ENCODE data around the gene CPTP. TPM values are rescaled to one million over a fixed set of nuclear protein-coding genes. Genes with fewer than 3 reads are reported as not detected.

Gene CPTP
- total and polyA plus RNA-seq, 2 of the 13 experiments (the other 11 are each of a cell fraction or from before 2014, with no cell fraction given), result 5.5 to 9.3 TPM

- TF ChIP-seq PAWR (CRISPR knock-in tag; IDR thresholded peaks at IDR 0.05; ENCODE audit: borderline replicate concordance) (no peak), POLR2G (IDR thresholded peaks at IDR 0.05; ENCODE audit: low read depth, low read length) (peak; percentile 68), HMG20B (CRISPR knock-in tag; conservative IDR thresholded peaks at IDR 0.05) (no peak), ZNF788 (CRISPR knock-in tag; IDR thresholded peaks at IDR 0.05; ENCODE audit: borderline replicate concordance) (no peak), RXRA (CRISPR knock-in tag; IDR thresholded peaks at IDR 0.05) (0 out of 2 replicates have a peak, but pooled peaks have one; percentile 11), AGO1 (IDR thresholded peaks at IDR 0.05; ENCODE audit: low read depth, low read length, poor library complexity, severe bottlenecking) (no peak), CREBL2 (CRISPR knock-in tag; IDR thresholded peaks at IDR 0.05; ENCODE audit: borderline replicate concordance) (no peak), ZNF792 (CRISPR knock-in tag; IDR thresholded peaks at IDR 0.05) (no peak), HNF1A (IDR thresholded peaks at IDR 0.05; ENCODE audit: low read depth) (no peak), HNF1A (CRISPR knock-in tag; IDR thresholded peaks at IDR 0.05; ENCODE audit: borderline replicate concordance) (peak; percentile 28; the same call in 1 of the 2 replicates), MXD3 (CRISPR knock-in tag; IDR thresholded peaks at IDR 0.05) (0 out of 2 replicates have a peak, but pooled peaks have one; percentile 17), FOSL2 (CRISPR knock-in tag; IDR thresholded peaks at IDR 0.05) (peak; percentile 93), EED (CRISPR knock-in tag; IDR thresholded peaks at IDR 0.05) (peak; percentile 42; the same call in 1 of the 2 replicates), MATR3 (CRISPR knock-in tag; IDR thresholded peaks at IDR 0.05) (no peak), POGZ (CRISPR knock-in tag; IDR thresholded peaks at IDR 0.05) (no peak), ZNF740 (CRISPR knock-in tag; IDR thresholded peaks at IDR 0.05) (peak; percentile 4; the same call in 1 of the 2 replicates), RFXANK (CRISPR knock-in tag; IDR thresholded peaks at IDR 0.05) (no peak), PTBP1 (IDR thresholded peaks at IDR 0.05; ENCODE audit: low read depth, low read length, poor library complexity, severe bottlenecking) (no peak), ZNF503 (CRISPR knock-in tag; IDR thresholded peaks at IDR 0.05) (no peak; the same call in 1 of the 2 replicates), ESRRA (CRISPR knock-in tag; IDR thresholded peaks at IDR 0.05; ENCODE audit: low read depth) (no peak), TEAD3 (CRISPR knock-in tag; optimal IDR thresholded peaks at IDR 0.05; ENCODE audit: borderline replicate concordance) (no peak), ZNF496 (CRISPR knock-in tag; IDR thresholded peaks at IDR 0.05; ENCODE audit: insufficient replicate concordance) (no peak), ZNF562 (CRISPR knock-in tag; IDR thresholded peaks at IDR 0.05; ENCODE audit: borderline replicate concordance) (no peak), ZNF3 (CRISPR knock-in tag; IDR thresholded peaks at IDR 0.05) (no peak), POLR2AphosphoS5 (IDR thresholded peaks at IDR 0.05; ENCODE audit: low read depth, low read length) (no peak; the same call in 1 of the 2 replicates)
Observed at GRCh38 chr1:1305300-1306069, 19.1 kb upstream of the CPTP start (continued).
